SKM-1 treated with dmso at 0.1 percent for 144 hours (cell line): ENCODE measurements around the gene PMCH.
"Not testable (repeated sequence)": the region's sequence is repeated elsewhere in the genome, so short reads cannot be mapped to it uniquely, and the experiment has no call there.

Experiments
- DNase-seq: peaks from one replicate; lab custom pipeline; 2025; ENCODE audit not compliant: unreplicated experiment; lab: John Stamatoyannopoulos, UW

The PMCH gene

GRCh38 chr12:102147062-102147587, 50.5 kb downstream of the PMCH start:
- not testable (repeated sequence) for DNase-seq
